ENCODE measurements around the gene GATB.

DNA sequence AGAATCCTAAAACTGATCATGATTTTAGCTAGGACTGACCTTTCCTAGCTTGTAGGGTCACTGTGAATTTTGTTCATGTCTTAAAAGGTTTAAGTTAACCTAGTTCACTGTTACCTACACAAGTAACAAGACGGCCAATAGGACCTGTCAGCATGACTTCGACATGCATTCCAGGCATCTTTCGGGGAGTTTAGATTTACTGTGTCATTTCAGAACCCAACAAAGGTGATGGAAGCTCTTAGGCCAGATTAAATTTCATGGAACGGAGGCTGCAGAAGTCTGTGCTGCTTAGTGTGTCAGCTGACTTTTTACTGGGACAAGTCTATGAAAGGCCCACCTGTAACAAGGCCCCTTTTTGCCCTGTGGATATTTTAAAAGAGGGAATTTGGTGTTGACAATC is 93.1 kb downstream of the GATB start:
- TF ChIP-seq, protein P1, sequence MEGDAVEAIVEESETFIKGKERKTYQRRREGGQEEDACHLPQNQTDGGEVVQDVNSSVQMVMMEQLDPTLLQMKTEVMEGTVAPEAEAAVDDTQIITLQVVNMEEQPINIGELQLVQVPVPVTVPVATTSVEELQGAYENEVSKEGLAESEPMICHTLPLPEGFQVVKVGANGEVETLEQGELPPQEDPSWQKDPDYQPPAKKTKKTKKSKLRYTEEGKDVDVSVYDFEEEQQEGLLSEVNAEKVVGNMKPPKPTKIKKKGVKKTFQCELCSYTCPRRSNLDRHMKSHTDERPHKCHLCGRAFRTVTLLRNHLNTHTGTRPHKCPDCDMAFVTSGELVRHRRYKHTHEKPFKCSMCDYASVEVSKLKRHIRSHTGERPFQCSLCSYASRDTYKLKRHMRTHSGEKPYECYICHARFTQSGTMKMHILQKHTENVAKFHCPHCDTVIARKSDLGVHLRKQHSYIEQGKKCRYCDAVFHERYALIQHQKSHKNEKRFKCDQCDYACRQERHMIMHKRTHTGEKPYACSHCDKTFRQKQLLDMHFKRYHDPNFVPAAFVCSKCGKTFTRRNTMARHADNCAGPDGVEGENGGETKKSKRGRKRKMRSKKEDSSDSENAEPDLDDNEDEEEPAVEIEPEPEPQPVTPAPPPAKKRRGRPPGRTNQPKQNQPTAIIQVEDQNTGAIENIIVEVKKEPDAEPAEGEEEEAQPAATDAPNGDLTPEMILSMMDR (IDR thresholded peaks at IDR 0.05 in 8 of 11, conservative IDR thresholded peaks at IDR 0.05 in 3 of 11) = no peak
- TF ChIP-seq POLR2A (IDR thresholded peaks at IDR 0.05) = no peak
